Gastrocnemius medialis (tissue), 4 donors: Measurements from ENCODE around the gene NOL11. TPM values are rescaled to one million over a fixed set of nuclear protein-coding genes. Genes with fewer than 3 reads are reported as not detected.
"Not testable (repeated sequence)": the region's sequence is repeated elsewhere in the genome, so short reads cannot be mapped to it uniquely, and the experiment has no call there.

Source experiments
- ATAC-seq, 2 donors: fragments of 150-250 bp; one replicate each; pipeline ENCODE4 v1.9.1; 2016
- DNase-seq, 2 donors: peaks; one replicate each; pipeline ENCODE4 v3.0.0-alpha.2; 2019
- H3K27ac ChIP-seq, 4 donors: fragments of 200-600 bp; sonication (generic); 1 replicate in 1 of 4; 2 replicates in 3 of 4; pipeline ENCODE4 v1.5.1; 2016 to 2018; ENCODE audit warnings: mild to moderate bottlenecking in 2 of 4, moderate library complexity in 1 of 4
- H3K27me3 ChIP-seq, 3 donors: fragments of 200-600 bp; sonication (generic) in 2 of 3; 1 replicate in 1 of 3; 2 replicates in 2 of 3; pipeline versions ENCODE4 v1.5.1 to v1.6.0; 2016 to 2019; ENCODE audit warnings: mild to moderate bottlenecking in 1 of 3, moderate library complexity in 1 of 3
- H3K36me3 ChIP-seq, 2 donors: fragments of 200-600 bp; sonication (generic) in 1 of 2; one replicate each; pipeline ENCODE4 v1.5.1; 2017 to 2018
- H3K4me1 ChIP-seq, 2 donors: fragments of 200-600 bp; sonication (generic) in 1 of 2; one replicate each; pipeline ENCODE4 v1.5.1; 2016 to 2017; ENCODE audit warnings: mild to moderate bottlenecking in 2 of 2
- H3K4me3 ChIP-seq, 4 donors: fragments of 200-600 bp; sonication (generic) in 3 of 4; 1 replicate in 1 of 4; 2 replicates in 3 of 4; pipeline ENCODE4 v1.5.1; 2016 to 2019; ENCODE audit warnings: mild to moderate bottlenecking in 2 of 4
- H3K9me3 ChIP-seq, 3 donors: fragments of 200-600 bp; sonication (generic) in 2 of 3; 1 replicate in 1 of 3; 2 replicates in 2 of 3; pipeline ENCODE4 v1.5.1; 2016 to 2019
- POLR2A ChIP-seq, 2 donors: fragments of 450-650 bp; IDR thresholded peaks; one replicate each; pipeline ENCODE4 v1.6.1; 2017; ENCODE audit warnings: antibody characterized with exemption in 2 of 2, mild to moderate bottlenecking in 2 of 2, moderate library complexity in 2 of 2
- in situ Hi-C, 4 donors: fragments of 200-750 bp; cut with MboI; loops; one replicate each; pipeline versions ENCODE4 v1.15.0 to v1.8.0; 2017; ENCODE audit warnings: low sequenced_read_pairs in 4 of 4
- intact Hi-C: fragments of 100-400 bp; cut with DNase I; formaldehyde crosslinking; loops from one replicate; pipeline ENCODE4 v1.15.1; 2023; ENCODE audit warnings: low total_unique reads
- total RNA-seq, 4 donors: library from RNA; depleted of rRNA; stranded (reverse); fragments of >200 nt; gene quantifications; one replicate each; pipeline versions ENCODE4 v1.1.0 to v1.2.3, GENCODE V29; 2016
- TF ChIP-seq, protein P1 (sequence below), 5 experiments: fragments of 450-650 bp in 3 of 5; fragments of 200-600 bp in 2 of 5; sonication (generic) in 2 of 5; IDR thresholded peaks in 4 of 5; conservative IDR thresholded peaks in 1 of 5; 1 replicate in 4 of 5; 2 replicates in 1 of 5; pipeline ENCODE4 v1.5.1; 2016 to 2019; ENCODE audit warnings: antibody characterized with exemption in 5 of 5, mild to moderate bottlenecking in 3 of 5, moderate library complexity in 3 of 5

The NOL11 gene
- total RNA-seq, 4 donors from 2014 or later: 22.2 to 40.9 (median 36.4) TPM

DNA sequence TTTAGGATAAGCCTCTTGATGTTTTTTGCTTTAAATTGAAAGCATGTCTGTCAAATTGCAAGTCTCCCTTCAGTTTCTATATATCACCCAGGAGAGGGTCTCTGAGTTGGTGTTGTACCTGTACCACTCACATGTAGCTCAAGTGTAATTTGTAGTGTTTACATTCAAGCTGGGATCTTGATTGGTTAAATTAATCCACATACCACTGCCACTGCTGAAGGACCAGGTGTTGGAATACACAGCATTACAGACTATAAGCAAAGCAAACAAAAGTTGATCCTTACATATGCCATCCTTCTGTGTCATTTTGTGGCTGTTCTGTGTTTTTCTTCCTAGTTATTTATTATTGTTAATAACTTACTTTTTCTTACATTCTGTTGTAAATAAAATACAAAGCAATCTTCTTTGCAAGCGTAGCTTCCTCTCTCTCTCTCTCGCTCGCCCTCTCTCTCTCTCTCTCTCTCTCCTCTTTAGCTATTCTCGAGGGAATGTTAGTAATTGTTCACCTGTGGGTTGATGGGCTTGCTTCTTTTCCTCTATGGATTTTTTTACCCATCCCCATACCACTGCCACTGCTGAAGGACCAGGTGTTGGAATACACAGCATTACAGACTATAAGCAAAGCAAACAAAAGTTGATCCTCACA is 20.8 kb upstream of the NOL11 start:
- intact Hi-C loops (no loop called here), in situ Hi-C loops (loop anchor here in 1 of 4 donors (25.0 kb wide), 1 partner anchor 210 kb away; no protein-coding TSS in a partner anchor)
- no peaks in the 10 kb centered on the region for H3K4me1 ChIP-seq
- H3K9me3 ChIP-seq: no peaks in the 10 kb centered on the region
- TF ChIP-seq, protein P1, sequence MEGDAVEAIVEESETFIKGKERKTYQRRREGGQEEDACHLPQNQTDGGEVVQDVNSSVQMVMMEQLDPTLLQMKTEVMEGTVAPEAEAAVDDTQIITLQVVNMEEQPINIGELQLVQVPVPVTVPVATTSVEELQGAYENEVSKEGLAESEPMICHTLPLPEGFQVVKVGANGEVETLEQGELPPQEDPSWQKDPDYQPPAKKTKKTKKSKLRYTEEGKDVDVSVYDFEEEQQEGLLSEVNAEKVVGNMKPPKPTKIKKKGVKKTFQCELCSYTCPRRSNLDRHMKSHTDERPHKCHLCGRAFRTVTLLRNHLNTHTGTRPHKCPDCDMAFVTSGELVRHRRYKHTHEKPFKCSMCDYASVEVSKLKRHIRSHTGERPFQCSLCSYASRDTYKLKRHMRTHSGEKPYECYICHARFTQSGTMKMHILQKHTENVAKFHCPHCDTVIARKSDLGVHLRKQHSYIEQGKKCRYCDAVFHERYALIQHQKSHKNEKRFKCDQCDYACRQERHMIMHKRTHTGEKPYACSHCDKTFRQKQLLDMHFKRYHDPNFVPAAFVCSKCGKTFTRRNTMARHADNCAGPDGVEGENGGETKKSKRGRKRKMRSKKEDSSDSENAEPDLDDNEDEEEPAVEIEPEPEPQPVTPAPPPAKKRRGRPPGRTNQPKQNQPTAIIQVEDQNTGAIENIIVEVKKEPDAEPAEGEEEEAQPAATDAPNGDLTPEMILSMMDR (IDR thresholded peaks at IDR 0.05 in 4 of 5, conservative IDR thresholded peaks at IDR 0.05 in 1 of 5): no peak
- TF ChIP-seq POLR2A (IDR thresholded peaks at IDR 0.05): no peak
- DNase-seq (no peak), ATAC-seq (no peak)
- H3K27ac ChIP-seq: no peak overlapping the region
- no peaks in the 10 kb centered on the region for H3K27me3 ChIP-seq
- no peaks in the 10 kb centered on the region for H3K36me3 ChIP-seq
- no peak overlapping the region for H3K4me3 ChIP-seq

DNA sequence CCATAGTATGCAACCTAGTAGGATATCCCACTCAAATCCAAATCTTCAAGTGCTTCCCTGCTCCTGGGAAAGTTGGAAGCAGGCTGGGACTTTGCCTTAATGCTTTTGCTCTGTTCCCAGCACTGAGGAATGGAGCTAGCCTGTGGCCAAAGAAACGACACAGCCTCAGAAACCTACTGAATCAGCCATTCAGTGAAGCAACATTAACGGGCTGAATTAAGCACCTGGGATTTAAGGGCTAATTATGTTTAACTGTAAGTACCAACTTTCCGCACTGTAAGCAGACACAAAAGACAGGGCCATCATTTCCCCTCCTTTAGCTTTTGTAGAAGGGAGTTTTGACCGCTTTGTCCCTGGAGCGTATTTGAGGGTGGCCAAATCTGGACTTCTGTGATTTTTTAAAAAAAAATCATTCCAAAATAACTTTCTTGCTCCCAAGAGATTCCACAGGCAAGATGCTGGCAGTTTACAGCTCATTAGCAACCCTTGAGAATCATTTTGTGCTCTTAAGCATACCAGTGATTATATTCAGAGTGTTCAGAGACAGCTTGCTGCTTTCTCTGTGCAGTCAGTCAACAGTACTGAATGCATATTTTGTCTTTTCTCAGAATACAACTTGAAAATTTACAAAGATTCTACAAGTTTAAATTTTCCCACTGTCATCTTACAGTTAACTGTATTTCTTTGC is 17.6 kb upstream of the NOL11 start:
- Histone ChIP-seq H3K27me3 (no peaks in the 10 kb centered on the region), H3K4me3 (no peak overlapping the region), H3K4me1 (no peaks in the 10 kb centered on the region), H3K27ac (no peak overlapping the region), H3K9me3 (no peaks in the 10 kb centered on the region), H3K36me3 (no peaks in the 10 kb centered on the region)
- no peak for DNase-seq
- TF ChIP-seq, protein P1 (IDR thresholded peaks at IDR 0.05 in 4 of 5, conservative IDR thresholded peaks at IDR 0.05 in 1 of 5): no peak
- no peak for TF ChIP-seq POLR2A (IDR thresholded peaks at IDR 0.05)
- intact Hi-C loops: no loop called here
- in situ Hi-C loops: no loop called here
- ATAC-seq: no peak

DNA sequence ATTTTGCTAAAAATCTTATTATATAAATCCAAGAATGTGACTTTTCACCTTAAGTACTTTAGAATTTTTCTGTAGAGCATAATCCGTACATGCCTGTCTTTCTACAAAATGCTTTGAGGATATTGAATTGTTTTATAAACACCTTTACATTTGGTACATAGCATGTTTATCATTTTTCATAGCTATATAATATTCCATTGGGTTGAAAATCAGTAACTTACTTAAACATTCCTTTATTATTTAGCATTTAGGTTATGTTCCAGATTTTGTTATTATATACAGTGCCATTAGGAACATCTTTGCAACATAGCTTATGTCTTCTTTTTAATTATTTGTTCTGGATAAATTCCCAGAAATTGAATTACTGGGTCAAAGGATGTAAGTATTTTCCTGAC is 17.0 kb upstream of the NOL11 start:
- Histone ChIP-seq H3K27ac (no peak overlapping the region), H3K36me3 (no peaks in the 10 kb centered on the region), H3K4me1 (no peaks in the 10 kb centered on the region), H3K4me3 (no peak overlapping the region), H3K9me3 (no peaks in the 10 kb centered on the region), H3K27me3 (no peaks in the 10 kb centered on the region)
- ATAC-seq (no peak), DNase-seq (no peak)
- intact Hi-C loops (no loop called here), in situ Hi-C loops (no loop called here)
- no peak for TF ChIP-seq POLR2A (IDR thresholded peaks at IDR 0.05)
- TF ChIP-seq, protein P1 (IDR thresholded peaks at IDR 0.05 in 4 of 5, conservative IDR thresholded peaks at IDR 0.05 in 1 of 5): no peak

DNA sequence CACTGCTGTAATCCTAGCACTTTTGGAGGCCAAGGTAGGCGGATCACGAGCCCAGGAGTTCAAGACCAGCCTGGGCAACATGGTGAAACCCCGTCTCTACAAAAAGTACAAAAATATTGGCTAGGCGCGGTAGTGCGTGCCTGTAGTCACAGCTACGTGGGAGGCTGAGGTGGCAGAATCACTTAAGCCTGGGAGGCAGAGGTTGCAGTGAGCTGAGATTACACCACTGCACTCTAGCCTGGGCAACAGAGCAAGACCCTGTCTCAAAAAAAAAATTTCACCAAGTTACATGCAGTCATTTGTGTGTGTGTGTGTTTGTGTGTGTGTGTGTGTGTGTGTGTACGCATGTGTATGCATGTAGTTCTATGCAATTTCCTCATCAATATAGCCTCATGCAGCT is 14.9 kb upstream of the NOL11 start:
- H3K9me3 ChIP-seq, intact Hi-C loops, in situ Hi-C loops, H3K4me1 ChIP-seq, H3K27ac ChIP-seq, H3K27me3 ChIP-seq, H3K36me3 ChIP-seq, DNase-seq, ATAC-seq, H3K4me3 ChIP-seq: not testable (repeated sequence)

DNA sequence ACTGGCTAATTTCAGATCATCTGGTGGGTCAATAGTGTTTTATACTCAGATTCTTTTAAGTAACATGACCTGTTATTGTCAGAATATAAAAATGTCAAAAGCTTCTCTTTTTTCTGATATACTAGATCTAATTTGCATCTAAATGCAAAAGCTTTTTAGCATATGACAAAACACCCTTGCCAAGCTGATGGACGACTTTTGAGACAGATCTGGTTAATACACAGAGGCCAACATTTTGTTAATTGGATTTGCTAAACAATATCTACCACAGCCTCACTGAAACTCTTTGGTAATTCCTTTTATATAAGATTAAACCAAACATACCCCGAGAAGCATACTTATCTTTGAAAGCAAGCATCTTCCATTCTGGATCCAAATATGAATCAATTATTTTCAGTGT is 10.3 kb upstream of the NOL11 start:
- H3K36me3 ChIP-seq: no peaks in the 10 kb centered on the region
- DNase-seq (no peak), ATAC-seq (no peak)
- in situ Hi-C loops: no loop called here
- no peaks in the 10 kb centered on the region for H3K9me3 ChIP-seq
- H3K27me3 ChIP-seq: no peaks in the 10 kb centered on the region
- no peak for TF ChIP-seq POLR2A (IDR thresholded peaks at IDR 0.05)
- TF ChIP-seq, protein P1 (IDR thresholded peaks at IDR 0.05 in 4 of 5, conservative IDR thresholded peaks at IDR 0.05 in 1 of 5): no peak
- H3K4me3 ChIP-seq: no peak overlapping the region
- intact Hi-C loops: no loop called here
- no peaks in the 10 kb centered on the region for H3K4me1 ChIP-seq
- no peak overlapping the region for H3K27ac ChIP-seq
